Measurements from ENCODE around the gene CTRB2.

CTRB2 gene

GRCh38 chr16:75249441-75249840, 42.5 kb upstream of the CTRB2 start:
- Histone ChIP-seq H3K4me3 (ENCODE audit: low read depth in 1 of 5, low read length in 5 of 5) (peak overlapping the region in 3 of 5 donors; percentile 48 to 70 (median 69)), H3K27me3 (ENCODE audit: control insufficient read depth in 5 of 5, insufficient read depth in 4 of 5, low read length in 5 of 5) (peaks cover 0 to 3% (median 0%) of the 10 kb centered on the region in 5 donors), H3K36me3 (ENCODE audit: control insufficient read depth in 5 of 5, insufficient read depth in 5 of 5, low read length in 5 of 5) (no peaks in the 10 kb centered on the region), H3K9me3 (ENCODE audit: control insufficient read depth in 5 of 5, low read length in 5 of 5) (no peaks in the 10 kb centered on the region), H3K27ac (ENCODE audit: low read depth, low read length) (peak overlapping the region; percentile 94), H3K9ac (ENCODE audit: low read length in 5 of 5) (peak overlapping the region in 2 of 5 donors; percentile 49 to 71), H3K4me1 (ENCODE audit: control insufficient read depth in 5 of 5, insufficient read depth in 5 of 5, low read length in 5 of 5) (peaks cover 24 to 97% (median 90%) of the 10 kb centered on the region in 5 donors)

GRCh38 chr16:75248536-75249380, 41.8 kb upstream of the CTRB2 start:
- Histone ChIP-seq H3K36me3 (ENCODE audit: control insufficient read depth in 5 of 5, insufficient read depth in 5 of 5, low read length in 5 of 5) (peaks cover 0 to 1% (median 0%) of the 10 kb centered on the region in 5 donors), H3K27me3 (ENCODE audit: control insufficient read depth in 5 of 5, insufficient read depth in 4 of 5, low read length in 5 of 5) (peaks cover 0 to 3% (median 0%) of the 10 kb centered on the region in 5 donors), H3K27ac (ENCODE audit: low read depth, low read length) (peak overlapping the region; percentile 94), H3K4me3 (ENCODE audit: low read depth in 1 of 5, low read length in 5 of 5) (peak overlapping the region in 3 of 5 donors; percentile 36 to 69 (median 48)), H3K4me1 (ENCODE audit: control insufficient read depth in 5 of 5, insufficient read depth in 5 of 5, low read length in 5 of 5) (peaks cover 29 to 97% (median 90%) of the 10 kb centered on the region in 5 donors), H3K9ac (ENCODE audit: low read length in 5 of 5) (peak overlapping the region in 2 of 5 donors; percentile 59 to 71), H3K9me3 (ENCODE audit: control insufficient read depth in 5 of 5, low read length in 5 of 5) (no peaks in the 10 kb centered on the region)

GRCh38 chr16:75248142-75248535, 41.2 kb upstream of the CTRB2 start:
- peak overlapping the region in 2 of 5 donors; percentile 10 to 36 for H3K4me3 ChIP-seq (ENCODE audit: low read depth in 1 of 5, low read length in 5 of 5)
- H3K27ac ChIP-seq (ENCODE audit: low read depth, low read length) = peak overlapping the region; percentile 94
- peaks cover 0 to 5% (median 0%) of the 10 kb centered on the region in 5 donors for H3K36me3 ChIP-seq (ENCODE audit: control insufficient read depth in 5 of 5, insufficient read depth in 5 of 5, low read length in 5 of 5)
- H3K4me1 ChIP-seq (ENCODE audit: control insufficient read depth in 5 of 5, insufficient read depth in 5 of 5, low read length in 5 of 5) = peaks cover 29 to 95% (median 90%) of the 10 kb centered on the region in 5 donors
- H3K9me3 ChIP-seq (ENCODE audit: control insufficient read depth in 5 of 5, low read length in 5 of 5) = no peaks in the 10 kb centered on the region
- no peaks in the 10 kb centered on the region for H3K27me3 ChIP-seq (ENCODE audit: control insufficient read depth in 5 of 5, insufficient read depth in 4 of 5, low read length in 5 of 5)
- H3K9ac ChIP-seq (ENCODE audit: low read length in 5 of 5) = peak overlapping the region in 3 of 5 donors; percentile 36 to 59 (median 57)

- peak overlapping the region in 3 of 5 donors; percentile 26 to 57 (median 36) for H3K9ac ChIP-seq (ENCODE audit: low read length in 5 of 5)
- H3K4me1 ChIP-seq (ENCODE audit: control insufficient read depth in 5 of 5, insufficient read depth in 5 of 5, low read length in 5 of 5) = peaks cover 26 to 88% (median 82%) of the 10 kb centered on the region in 5 donors
- peak overlapping the region; percentile 94 for H3K27ac ChIP-seq (ENCODE audit: low read depth, low read length)
- H3K27me3 ChIP-seq (ENCODE audit: control insufficient read depth in 5 of 5, insufficient read depth in 4 of 5, low read length in 5 of 5) = no peaks in the 10 kb centered on the region
- peak overlapping the region in 3 of 5 donors; percentile 10 to 29 (median 11) for H3K4me3 ChIP-seq (ENCODE audit: low read depth in 1 of 5, low read length in 5 of 5)
- H3K36me3 ChIP-seq (ENCODE audit: control insufficient read depth in 5 of 5, insufficient read depth in 5 of 5, low read length in 5 of 5) = peaks cover 0 to 13% (median 7%) of the 10 kb centered on the region in 5 donors
- no peaks in the 10 kb centered on the region for H3K9me3 ChIP-seq (ENCODE audit: control insufficient read depth in 5 of 5, low read length in 5 of 5)
Observed at GRCh38 chr16:75247249-75247648, 40.3 kb upstream of the CTRB2 start.

- Histone ChIP-seq H3K4me1 (ENCODE audit: control insufficient read depth in 5 of 5, insufficient read depth in 5 of 5, low read length in 5 of 5) (peaks cover 23 to 83% (median 76%) of the 10 kb centered on the region in 5 donors), H3K9ac (ENCODE audit: low read length in 5 of 5) (peak overlapping the region in 3 of 5 donors; percentile 36 to 74 (median 56)), H3K27me3 (ENCODE audit: control insufficient read depth in 5 of 5, insufficient read depth in 4 of 5, low read length in 5 of 5) (no peaks in the 10 kb centered on the region), H3K4me3 (ENCODE audit: low read depth in 1 of 5, low read length in 5 of 5) (peak overlapping the region in 1 of 5 donors; percentile 11), H3K9me3 (ENCODE audit: control insufficient read depth in 5 of 5, low read length in 5 of 5) (no peaks in the 10 kb centered on the region), H3K36me3 (ENCODE audit: control insufficient read depth in 5 of 5, insufficient read depth in 5 of 5, low read length in 5 of 5) (peaks cover 0 to 19% (median 13%) of the 10 kb centered on the region in 5 donors), H3K27ac (ENCODE audit: low read depth, low read length) (peak overlapping the region; percentile 94)
Observed at GRCh38 chr16:75246504-75247205, 39.7 kb upstream of the CTRB2 start.

GRCh38 chr16:75244844-75245758, 38.1 kb upstream of the CTRB2 start:
- H3K36me3 ChIP-seq (ENCODE audit: control insufficient read depth in 5 of 5, insufficient read depth in 5 of 5, low read length in 5 of 5) = peaks cover 0 to 30% (median 24%) of the 10 kb centered on the region in 5 donors
- peak overlapping the region; percentile 56 to 74 (median 64) for H3K9ac ChIP-seq (ENCODE audit: low read length in 5 of 5)
- peak overlapping the region in 1 of 5 donors; percentile 27 for H3K4me3 ChIP-seq (ENCODE audit: low read depth in 1 of 5, low read length in 5 of 5)
- no peaks in the 10 kb centered on the region for H3K9me3 ChIP-seq (ENCODE audit: control insufficient read depth in 5 of 5, low read length in 5 of 5)
- peak overlapping the region; percentile 94 for H3K27ac ChIP-seq (ENCODE audit: low read depth, low read length)
- peaks cover 23 to 82% (median 80%) of the 10 kb centered on the region in 5 donors for H3K4me1 ChIP-seq (ENCODE audit: control insufficient read depth in 5 of 5, insufficient read depth in 5 of 5, low read length in 5 of 5)
- H3K27me3 ChIP-seq (ENCODE audit: control insufficient read depth in 5 of 5, insufficient read depth in 4 of 5, low read length in 5 of 5) = no peaks in the 10 kb centered on the region

- Histone ChIP-seq H3K27me3 (ENCODE audit: control insufficient read depth in 5 of 5, insufficient read depth in 4 of 5, low read length in 5 of 5) (no peaks in the 10 kb centered on the region), H3K36me3 (ENCODE audit: control insufficient read depth in 5 of 5, insufficient read depth in 5 of 5, low read length in 5 of 5) (peaks cover 0 to 34% (median 26%) of the 10 kb centered on the region in 5 donors), H3K9me3 (ENCODE audit: control insufficient read depth in 5 of 5, low read length in 5 of 5) (no peaks in the 10 kb centered on the region), H3K4me3 (ENCODE audit: low read depth in 1 of 5, low read length in 5 of 5) (peak overlapping the region in 1 of 5 donors; percentile 6), H3K9ac (ENCODE audit: low read length in 5 of 5) (peak overlapping the region in 3 of 5 donors; percentile 56 to 74 (median 64)), H3K4me1 (ENCODE audit: control insufficient read depth in 5 of 5, insufficient read depth in 5 of 5, low read length in 5 of 5) (peaks cover 23 to 82% (median 80%) of the 10 kb centered on the region in 5 donors), H3K27ac (ENCODE audit: low read depth, low read length) (peak overlapping the region; percentile 94)
Observed at GRCh38 chr16:75244225-75244809, 37.4 kb upstream of the CTRB2 start.

- peak overlapping the region in 3 of 5 donors; percentile 56 to 74 (median 64) for H3K9ac ChIP-seq (ENCODE audit: low read length in 5 of 5)
- no peaks in the 10 kb centered on the region for H3K9me3 ChIP-seq (ENCODE audit: control insufficient read depth in 5 of 5, low read length in 5 of 5)
- peak overlapping the region; percentile 94 for H3K27ac ChIP-seq (ENCODE audit: low read depth, low read length)
- H3K36me3 ChIP-seq (ENCODE audit: control insufficient read depth in 5 of 5, insufficient read depth in 5 of 5, low read length in 5 of 5) = peaks cover 0 to 34% (median 26%) of the 10 kb centered on the region in 5 donors
- no peaks in the 10 kb centered on the region for H3K27me3 ChIP-seq (ENCODE audit: control insufficient read depth in 5 of 5, insufficient read depth in 4 of 5, low read length in 5 of 5)
- no peak overlapping the region for H3K4me3 ChIP-seq (ENCODE audit: low read depth in 1 of 5, low read length in 5 of 5)
- peaks cover 26 to 82% (median 80%) of the 10 kb centered on the region in 5 donors for H3K4me1 ChIP-seq (ENCODE audit: control insufficient read depth in 5 of 5, insufficient read depth in 5 of 5, low read length in 5 of 5)
Observed at GRCh38 chr16:75243667-75244224, 36.8 kb upstream of the CTRB2 start.
